Activated CD8-positive, alpha-beta memory T cell treated with anti-CD3 and anti-CD28 coated beads, Interleukin-2, amount 50 U/mL, for 1 hour (primary cell): ENCODE data around the gene RANBP17.
"Not testable (repeated sequence)": the region's sequence is repeated elsewhere in the genome, so short reads cannot be mapped to it uniquely, and the experiment has no call there.

Source experiments
- DNase-seq: peaks from one replicate; pipeline ENCODE4 v3.0.0-alpha.2; 2020; ENCODE audit errors: extremely low read depth

Gene RANBP17

DNA sequence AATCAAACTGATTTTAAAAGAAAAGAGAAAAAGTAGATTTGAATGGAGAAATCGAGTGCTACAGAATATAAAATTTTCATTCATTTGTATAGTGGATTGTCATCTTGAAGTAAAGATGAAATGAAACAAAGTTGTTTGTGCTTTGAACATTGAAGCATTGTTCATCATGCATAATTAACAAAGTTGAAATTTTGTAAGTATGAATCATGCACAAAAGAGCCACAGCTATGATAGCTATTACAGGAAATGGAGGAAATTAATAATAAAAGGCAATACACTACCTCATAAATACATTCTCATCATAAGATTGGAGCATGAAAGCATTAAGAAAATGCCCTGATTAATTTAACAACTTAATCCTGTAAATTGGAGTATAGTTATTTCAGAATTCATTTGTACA is 293.8 kb downstream of the RANBP17 start:
- DNase-seq, result no peak

DNA sequence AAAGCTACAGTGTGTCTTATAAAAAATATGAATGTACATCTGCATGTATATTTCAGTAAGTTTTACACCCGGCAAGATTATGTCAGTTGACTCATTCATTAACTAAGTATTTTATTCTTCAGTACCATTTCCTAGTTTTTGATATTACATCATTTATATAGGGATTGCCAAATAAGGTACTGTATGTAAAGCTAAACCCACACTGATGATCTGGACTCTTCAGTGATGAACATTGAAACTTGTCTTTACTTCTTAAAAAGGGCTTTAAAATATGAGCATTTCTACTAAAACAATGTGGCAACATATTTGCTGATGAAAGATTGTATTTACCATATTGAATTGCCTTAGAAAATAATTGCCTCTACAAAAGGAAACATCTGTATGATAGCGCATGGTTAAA is 295.5 kb downstream of the RANBP17 start:
- DNase-seq, result no peak

DNA sequence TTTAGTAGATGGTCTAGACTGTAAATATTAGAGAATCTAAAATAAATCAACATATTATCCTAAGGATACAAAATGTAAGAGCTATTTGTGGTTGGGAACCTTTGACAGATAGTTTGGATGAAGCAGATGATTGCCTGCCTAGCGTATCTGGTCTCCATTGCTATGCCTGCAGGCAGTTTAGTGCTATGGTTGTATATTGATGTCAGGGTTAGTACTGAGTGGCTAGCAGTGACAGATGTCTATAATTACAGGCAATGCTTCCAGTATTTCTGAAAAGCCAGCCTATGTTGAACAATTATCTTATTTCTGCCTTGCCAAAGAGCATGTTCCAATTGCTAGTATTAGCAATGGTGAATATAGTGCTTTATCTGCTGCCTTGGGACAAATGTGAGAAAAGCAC is 296.0 kb downstream of the RANBP17 start:
- no peak for DNase-seq

DNA sequence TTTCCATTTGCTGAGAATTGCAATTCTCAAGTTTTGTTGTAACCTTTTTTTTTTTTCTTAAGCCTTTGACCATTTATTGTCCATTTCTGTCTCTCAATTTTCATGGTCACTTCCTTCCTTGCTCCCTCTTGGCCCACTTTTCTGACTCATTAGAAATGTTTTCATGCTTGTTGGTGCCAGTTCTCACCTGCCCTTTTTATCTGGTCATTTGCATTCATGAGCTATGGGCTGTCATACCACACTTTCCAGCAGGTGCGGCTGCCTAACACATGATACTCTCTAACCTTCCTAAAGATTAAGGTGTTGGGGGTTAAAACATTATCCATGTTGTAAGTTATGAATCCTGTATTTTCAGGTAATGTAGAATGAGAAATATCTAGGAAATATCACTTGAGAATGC is 296.8 kb downstream of the RANBP17 start:
- no peak for DNase-seq

DNA sequence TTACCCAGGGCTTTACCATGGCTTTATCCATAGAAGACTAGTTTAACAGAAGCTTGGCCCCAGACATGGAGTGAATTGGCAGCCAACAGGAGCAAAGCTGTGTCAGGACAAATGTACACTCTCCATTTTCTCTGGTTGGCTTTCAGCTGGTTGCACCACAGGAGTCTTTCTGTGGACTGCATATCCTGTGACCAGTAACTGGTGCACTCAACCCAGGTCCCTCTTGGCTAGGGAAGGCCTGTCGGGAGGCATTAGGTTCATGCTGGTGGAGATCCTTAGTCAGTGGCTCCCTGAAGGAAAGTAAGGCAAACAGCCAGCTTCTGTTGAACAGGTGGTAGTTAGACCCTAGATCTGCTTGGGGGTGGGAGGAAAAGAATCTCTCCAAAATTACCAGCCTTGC is 300.3 kb downstream of the RANBP17 start:
- no peak for DNase-seq

DNA sequence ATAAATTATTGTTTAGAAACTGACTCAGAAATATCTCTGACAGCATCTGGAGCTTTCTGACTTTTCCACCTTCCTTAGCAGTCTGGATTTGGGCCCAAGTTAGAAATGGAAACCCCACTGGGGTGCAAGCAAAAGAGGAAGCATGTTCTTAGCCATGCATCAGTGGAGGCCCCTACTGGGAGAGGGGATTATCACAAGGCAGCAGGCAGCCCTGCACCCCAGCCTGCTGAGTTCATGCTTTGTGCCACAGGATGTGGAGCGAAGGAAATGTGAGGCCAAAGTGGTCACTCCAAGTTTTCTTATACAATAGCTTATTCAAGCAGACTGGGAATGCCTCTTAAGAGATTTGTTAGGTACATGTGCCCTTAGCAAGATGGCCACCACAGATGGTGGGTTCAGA is 300.8 kb downstream of the RANBP17 start:
- DNase-seq, result no peak

DNA sequence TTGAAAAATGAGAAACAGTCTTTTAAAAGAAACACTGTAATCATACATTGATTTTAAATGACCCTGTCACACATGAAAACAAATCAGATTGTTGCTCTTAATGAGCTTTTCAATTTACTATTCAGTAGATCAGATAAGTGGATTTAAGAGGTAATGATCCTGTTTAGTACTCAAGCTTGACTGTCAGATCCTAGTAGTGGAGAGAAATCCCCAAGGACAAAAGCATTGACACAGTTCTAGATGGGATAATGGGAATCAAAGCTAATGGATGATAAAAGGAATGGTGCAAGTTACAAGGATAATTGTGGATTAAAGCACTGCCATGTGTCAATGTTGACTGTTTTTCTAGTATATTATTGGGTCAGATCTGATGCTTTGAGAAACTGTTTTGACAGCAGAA is 304.9 kb downstream of the RANBP17 start:
- DNase-seq, result no peak

DNA sequence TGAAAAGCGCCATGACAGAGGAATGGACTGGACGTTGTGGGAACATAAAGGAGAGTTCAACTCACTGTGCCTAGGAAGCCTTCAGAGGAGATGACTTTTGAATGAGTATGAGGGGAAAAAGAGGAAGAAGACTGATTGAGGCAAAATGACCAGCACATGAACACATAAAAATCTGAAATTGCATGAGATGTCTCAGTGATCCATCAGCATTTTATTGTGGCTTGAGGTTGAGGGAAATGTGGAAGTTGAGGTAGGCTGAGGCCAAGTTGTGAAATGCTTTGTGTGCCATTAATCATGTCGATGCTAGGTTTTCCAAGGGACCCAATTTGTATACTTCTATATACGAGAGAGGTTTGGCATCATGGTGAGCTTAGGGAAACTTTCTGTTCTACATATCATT is 306.4 kb downstream of the RANBP17 start:
- no peak for DNase-seq

DNA sequence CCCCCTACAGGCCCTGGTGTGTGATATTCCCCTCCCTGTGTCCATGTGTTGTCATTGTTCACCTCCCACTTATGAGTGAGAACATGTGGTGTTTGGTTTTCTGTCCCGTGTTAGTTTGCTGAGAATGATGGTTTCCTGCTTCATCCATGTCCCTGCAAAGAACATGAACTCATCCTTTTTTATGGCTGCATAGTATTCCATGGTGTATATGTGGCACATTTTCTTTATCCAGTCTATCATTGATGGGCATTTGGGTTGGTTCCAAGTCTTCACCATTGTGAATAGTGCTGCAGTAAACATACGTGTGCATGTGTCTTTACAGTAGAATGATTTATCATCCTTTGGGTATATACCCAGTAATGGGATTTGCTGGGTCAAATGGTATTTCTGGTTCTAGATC is 313.1 kb downstream of the RANBP17 start:
- DNase-seq, result not testable (repeated sequence)

DNA sequence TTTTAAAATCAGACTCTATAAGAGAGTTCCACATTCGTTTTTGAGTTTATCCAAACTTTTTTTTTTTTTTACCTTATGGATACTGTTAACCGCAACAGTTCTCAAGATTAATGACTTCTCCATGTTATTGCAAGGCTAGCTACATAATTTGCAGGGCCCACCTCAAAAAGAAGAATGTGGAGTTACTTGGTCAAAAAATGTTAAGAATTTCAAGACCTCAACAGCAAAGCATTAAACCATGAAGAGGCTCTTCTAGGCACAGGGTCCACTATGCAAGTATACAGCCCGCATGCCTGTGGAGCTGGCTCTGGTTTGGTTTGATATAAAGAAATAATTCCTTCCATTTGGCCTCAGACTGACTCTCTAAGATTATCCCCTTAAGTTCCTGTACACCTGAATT is 313.9 kb downstream of the RANBP17 start:
- no peak for DNase-seq

DNA sequence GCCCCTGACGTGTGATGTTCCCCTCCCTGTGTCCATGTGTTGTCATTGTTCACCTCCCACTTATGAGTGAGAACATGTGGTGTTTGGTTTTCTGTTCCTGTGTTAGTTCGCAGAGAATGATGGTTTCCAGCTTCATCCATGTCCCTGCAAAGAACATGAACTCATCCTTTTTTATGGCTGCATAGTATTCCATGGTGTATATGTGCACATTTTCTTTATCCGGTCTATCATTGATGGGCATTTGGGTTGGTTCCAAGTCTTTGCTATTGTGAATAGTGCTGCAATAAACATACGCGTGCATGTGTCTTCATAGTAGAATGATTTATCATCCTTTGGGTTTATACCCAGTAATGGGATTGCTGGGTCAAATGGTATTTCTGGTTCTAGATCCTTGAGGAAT is 316.4 kb downstream of the RANBP17 start:
- DNase-seq, result not testable (repeated sequence)

DNA sequence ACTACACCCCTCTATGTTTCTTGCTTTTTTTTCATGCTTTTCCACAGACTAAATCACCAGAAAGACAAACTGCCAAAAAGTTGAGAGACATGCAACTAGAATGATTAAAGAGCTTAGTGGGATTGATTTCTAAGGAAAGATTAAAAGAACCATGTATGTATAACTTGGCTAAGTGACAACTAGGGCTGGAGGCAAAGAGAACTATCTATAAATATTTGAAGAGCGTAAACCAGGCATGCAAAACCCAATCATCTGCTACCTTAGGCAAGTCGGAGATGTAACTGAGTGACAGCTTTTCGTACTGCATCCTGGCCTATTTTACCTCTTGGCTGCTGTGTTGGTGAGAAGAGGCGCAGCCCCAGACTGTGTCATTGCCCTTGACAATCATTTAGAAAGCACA is 326.2 kb downstream of the RANBP17 start:
- no peak for DNase-seq

DNA sequence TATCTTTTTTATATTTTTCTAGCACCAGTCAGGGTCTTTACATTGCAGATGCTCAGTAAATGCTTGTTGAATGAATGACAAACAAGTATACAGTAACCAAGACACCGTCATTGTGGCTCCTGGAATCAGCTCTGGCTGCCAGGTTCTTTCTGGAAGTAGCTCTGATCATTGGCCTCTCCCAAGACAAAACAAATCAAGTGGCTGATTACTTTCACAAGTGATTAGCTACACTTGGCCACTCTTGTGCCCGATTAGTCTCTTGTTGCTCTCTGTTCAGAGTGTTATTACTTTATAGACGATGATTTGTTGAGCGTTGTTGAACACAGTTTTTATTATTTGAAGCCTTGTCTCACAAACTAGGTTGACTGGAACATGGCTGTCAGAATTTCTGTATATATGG is 327.6 kb downstream of the RANBP17 start:
- DNase-seq, result no peak

DNA sequence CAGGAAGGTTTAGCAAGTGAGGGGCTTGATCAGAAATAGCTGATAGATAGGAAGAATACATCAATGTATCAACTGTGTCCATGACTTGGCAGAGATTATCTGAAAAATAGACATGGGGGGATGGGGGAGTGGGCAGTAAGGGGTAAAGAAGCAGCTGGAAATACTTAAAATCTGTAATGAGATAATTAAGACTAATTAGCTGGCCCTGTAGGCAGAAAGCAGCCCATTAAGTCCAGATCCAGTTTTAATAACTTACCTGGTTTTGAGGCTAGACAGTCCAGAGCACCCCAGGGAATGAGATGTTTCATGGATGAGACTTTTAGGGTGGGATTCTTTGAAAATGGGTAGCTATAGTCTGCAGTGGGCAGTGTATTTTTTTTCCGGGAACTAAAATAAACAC is 330.3 kb downstream of the RANBP17 start:
- no peak for DNase-seq

DNA sequence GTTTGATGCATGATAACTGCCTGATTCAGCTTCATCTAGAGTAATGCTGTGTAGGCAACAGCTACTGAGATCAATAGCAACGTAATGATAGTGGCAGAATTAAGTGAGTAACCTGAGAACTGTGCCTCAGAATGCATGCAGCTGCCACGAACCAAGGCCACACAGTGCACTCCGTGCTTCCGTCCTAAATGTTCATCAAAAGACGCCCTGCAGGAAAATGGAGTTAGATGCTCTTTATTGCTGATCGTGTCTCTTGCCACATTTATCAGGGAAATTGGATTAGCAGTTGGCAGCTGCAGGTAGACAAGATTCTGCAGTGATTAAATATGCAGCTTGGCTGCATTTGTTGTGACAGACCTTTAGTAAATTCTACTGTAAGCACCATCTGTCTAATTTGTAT is 339.5 kb downstream of the RANBP17 start:
- no peak for DNase-seq

DNA sequence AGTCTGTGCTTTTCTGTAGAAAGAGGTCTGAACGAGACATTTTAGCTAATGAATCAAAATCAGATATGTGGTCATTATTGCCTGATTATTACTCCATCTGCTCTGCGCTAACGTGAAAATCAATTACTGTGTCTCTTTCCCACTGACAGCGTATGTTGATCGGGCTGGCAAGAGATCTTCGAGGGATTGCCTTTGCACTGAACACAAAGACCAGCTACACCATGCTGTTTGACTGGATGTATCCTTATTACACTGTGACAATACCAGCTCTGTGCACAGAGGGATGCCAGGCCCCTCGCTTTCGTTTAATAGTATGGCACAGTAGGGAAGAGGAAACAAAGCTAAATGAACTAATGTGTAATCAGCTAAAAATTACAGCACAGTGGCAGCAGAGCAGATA is 343.6 kb downstream of the RANBP17 start:
- DNase-seq, result no peak

DNA sequence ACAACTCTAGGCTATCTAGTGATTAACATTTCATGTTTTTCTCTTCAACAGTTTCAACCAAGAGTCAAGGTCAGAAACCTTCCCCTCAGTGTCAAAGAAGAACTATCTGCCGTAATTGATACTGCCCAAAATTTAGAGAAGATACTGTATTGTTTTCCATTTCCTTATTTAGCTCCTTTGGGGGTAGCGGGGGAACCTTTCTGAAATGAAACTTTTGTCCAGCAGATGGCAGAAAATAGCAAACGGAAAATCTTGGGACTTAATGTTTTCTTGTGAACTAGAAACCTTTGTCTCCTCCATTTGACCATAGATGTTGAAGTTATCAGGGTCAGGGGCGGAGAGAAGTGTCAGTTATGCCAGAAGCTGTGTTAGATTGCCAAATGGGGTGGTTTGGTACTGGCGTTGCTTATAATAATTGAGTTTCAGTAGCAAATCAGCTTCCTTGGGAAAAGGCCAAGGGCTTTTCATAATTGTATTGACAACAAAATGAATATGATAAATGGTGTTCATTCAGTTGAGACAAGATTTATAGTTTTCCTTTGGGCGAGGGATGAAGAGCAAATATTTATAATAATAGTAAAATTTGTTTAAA is 345.5 kb downstream of the RANBP17 start:
- DNase-seq, result no peak

DNA sequence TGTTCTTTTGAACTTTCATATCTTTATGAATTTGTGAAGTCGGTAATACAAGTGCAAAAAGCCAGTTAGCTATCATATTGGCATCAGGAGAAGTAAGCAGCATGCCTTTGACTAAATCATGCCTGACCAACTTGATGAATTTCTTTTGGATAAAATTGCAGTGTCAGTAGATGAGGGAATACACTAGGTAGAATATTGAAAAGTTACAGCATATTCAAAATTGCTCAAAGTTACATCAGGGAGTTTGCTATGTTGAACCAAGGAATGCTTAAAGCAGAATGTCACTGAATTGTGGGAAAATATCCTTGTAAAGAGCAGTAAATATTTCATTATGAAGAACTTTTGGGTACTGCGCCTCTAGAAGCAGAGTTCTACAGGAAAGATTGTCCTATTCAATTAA is 360.1 kb downstream of the RANBP17 start:
- no peak for DNase-seq

DNA sequence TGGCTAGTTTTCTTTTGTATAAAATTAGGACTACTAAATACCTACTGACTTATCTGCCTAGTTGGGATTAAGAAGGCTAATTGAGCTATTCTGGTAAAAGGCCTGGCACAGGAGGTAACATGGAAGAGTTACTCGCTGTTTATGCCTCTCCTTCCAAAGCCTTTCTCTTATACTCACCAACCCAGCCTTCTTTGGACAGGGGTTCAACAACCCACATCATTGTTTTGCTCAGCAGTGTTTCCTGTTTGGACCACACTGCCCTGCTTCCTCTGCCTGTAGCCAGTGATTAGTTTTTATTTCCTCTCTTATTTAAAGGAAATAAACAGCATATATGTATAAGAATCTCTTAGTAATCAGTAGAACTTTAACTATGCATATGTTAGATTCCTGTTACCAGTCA is 362.1 kb downstream of the RANBP17 start:
- DNase-seq, result no peak

DNA sequence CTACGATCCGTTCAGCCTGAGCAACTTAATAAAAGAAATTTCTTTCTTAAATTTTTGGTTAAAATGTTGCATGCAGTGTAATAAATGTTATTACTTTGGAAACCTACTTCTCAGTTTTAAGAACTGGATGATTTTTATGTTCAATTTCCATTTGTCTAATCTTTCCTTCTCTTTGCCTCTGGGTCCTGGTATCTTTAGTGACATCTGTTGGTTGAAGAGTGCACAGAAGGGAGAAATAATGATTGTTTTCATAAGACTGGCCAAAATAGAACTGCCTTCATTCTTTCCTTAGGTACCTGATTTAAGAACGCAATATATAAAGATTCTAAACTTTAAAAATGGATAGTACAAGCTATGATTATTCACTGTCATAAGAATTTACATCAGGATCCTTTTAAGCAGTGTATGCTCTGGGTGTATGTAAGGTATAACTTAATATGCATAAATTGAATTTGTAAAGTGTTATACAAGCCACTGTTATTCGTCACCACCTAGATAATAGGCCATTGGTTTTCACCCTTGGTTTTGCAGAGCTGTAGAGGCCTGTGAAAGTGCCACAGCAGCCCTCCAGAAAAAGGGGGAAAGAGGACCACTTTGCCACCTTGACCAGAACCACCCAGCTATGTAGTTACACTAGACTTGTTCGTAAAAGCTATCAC is 364.4 kb downstream of the RANBP17 start:
- no peak for DNase-seq

DNA sequence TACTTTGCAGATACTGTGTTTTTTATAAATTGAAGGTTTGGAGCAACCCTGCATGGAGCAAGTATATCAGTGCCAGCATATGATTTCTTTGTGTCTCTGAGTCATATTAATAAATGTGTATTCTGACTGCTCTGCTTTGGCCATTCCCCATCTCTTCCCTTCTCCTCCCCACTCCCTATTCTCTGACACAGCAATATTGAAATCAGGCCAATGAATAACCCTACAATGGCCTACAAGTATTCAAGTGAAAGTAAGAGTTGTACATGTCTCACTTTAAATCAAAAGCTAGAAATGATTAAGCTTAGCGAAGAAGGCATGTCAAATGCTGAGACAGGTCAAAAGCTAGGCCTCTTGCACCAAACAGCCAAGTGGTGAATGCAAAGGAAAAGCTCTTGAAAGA is 365.0 kb downstream of the RANBP17 start:
- DNase-seq, result no peak

DNA sequence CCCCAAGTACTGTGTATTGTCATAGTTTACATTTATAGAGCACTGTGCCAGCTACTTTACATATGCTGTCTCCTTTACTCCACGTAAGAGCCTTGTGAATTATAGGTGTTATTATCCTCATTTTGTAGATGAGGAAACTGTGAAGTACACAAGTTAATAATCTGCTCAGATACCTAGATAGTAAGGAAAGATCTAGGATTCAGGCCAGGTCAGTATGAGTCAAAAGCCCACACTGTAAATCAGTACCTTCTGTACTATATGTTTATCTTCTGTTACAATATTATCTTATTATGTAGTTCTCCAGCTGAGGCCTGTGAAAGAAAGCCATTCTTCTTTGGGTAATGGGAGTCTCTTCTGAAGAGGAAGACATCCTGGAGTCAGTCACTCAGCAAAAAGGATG is 374.8 kb downstream of the RANBP17 start:
- DNase-seq, result no peak

DNA sequence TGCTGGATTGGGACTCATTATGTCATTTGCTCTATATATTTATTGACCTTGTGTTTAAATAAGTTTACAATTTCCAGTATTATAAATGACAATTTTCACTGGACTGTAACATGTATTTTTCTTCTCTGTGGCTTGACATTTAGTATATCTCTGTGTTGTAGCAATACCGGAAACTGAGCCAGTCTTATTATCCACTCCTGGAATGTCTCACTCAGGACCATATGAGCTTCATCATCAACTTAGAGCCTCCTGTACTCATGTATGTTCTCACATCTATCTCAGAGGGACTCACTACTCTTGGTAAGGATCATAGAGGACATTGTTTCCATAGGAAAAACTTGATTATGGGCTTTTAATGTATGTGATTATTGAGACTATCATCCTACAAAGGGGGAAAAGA is 380.7 kb downstream of the RANBP17 start:
- no peak for DNase-seq

DNA sequence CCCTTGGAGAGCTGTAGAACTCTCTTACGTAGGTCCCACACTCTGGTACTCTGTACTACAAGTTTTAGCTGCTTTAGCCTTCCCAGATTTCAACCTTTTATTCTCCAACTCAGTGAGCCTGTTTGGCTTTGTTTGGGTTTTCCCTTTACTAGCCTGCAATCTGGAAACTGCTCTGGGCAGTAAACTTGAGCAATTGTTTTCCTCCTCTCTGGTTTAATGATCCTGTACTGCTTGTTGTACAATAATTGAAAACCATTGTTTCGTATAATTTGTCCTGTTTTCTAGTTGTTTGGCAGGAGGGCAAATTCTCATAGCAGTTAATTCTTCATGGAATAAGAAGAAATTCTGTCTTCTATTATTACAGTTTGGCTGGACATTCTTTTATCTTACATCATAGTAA is 384.4 kb downstream of the RANBP17 start:
- no peak for DNase-seq
